Fibroblast of the aortic adventitia (primary cell): ENCODE measurements around the gene MBD3. TPM values are rescaled to one million over a fixed set of nuclear protein-coding genes. Genes with fewer than 3 reads are reported as not detected.
"Not testable (repeated sequence)": the region's sequence is repeated elsewhere in the genome, so short reads cannot be mapped to it uniquely, and the experiment has no call there.

ENCODE experiments used
- DNase-seq: peaks from one replicate; pipeline ENCODE4 v3.0.0-alpha.2; 2010; ENCODE audit warnings: low read depth
- H3K4me3 ChIP-seq: 2 replicates; pipeline ENCODE4 v1.5.1; 2011; ENCODE audit warnings: low read depth, mild to moderate bottlenecking, control low read depth, low read length, moderate library complexity
- total RNA-seq: library from RNA; depleted of rRNA; stranded (reverse); fragments of >200 nt; gene quantifications from 2 replicates; pipeline ENCODE4 v1.2.3, GENCODE V29; 2012; ENCODE audit warnings: low replicate concordance
- TF ChIP-seq, protein P1 (sequence below): IDR thresholded peaks from 2 replicates; pipeline ENCODE4 v1.5.1; 2011; ENCODE audit warnings: mild to moderate bottlenecking, low read length, control low read depth, inconsistent platforms; ENCODE audit not compliant: insufficient read depth

The MBD3 gene
- total RNA-seq, 1 donor: 66.3 TPM

DNA sequence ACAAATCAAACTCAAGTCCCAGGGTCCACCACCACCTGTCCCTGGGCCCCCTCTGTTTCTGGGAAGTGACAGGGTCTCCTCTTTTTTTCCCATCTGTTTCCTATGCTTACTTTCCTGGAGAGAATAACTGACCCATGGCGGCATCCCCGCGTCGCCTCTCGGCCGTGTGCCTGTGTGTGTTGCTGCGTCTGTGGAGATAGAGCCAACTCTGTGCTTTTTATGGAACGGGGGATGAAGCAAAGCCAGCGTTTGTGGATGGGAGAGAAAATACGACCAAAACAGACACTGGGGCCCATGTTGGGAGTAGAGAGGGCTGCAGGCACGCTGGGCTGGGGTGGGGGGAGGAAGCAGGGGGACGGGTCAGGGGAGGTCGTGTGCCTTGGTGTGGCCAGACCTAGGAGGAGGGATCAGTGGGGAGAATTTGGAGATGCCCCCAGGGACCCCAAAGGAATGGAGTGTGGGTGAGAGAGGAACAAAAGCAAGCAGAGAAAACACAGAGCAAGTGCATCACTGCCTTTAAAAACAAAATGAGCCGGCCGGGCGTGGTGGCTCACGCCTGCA lies 52.2 kb downstream of the MBD3 start:
- no peak overlapping the region for H3K4me3 ChIP-seq
- peak; percentile 2 for DNase-seq
- TF ChIP-seq, protein P1, sequence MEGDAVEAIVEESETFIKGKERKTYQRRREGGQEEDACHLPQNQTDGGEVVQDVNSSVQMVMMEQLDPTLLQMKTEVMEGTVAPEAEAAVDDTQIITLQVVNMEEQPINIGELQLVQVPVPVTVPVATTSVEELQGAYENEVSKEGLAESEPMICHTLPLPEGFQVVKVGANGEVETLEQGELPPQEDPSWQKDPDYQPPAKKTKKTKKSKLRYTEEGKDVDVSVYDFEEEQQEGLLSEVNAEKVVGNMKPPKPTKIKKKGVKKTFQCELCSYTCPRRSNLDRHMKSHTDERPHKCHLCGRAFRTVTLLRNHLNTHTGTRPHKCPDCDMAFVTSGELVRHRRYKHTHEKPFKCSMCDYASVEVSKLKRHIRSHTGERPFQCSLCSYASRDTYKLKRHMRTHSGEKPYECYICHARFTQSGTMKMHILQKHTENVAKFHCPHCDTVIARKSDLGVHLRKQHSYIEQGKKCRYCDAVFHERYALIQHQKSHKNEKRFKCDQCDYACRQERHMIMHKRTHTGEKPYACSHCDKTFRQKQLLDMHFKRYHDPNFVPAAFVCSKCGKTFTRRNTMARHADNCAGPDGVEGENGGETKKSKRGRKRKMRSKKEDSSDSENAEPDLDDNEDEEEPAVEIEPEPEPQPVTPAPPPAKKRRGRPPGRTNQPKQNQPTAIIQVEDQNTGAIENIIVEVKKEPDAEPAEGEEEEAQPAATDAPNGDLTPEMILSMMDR: no peak

DNA sequence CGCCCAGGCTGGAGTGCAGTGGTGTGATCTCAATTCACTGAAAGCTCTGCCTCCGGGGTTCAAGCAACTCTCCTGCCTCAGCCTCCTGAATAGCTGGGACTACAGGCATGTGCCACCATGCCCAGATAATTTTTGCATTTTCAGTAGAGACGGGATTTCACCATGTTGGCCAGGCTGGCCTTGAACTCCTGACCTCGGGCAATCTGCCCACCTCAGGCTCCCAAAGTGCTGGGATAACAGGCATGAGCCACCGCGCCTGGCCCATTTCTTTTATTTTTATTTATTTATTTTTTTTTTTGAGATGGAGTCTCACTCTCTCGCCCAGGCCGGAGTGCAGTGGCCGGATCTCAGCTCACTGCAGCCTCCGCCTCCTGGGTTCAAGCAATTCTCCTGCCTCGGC lies 52.9 kb downstream of the MBD3 start:
- not testable (repeated sequence) for H3K4me3 ChIP-seq, DNase-seq

DNA sequence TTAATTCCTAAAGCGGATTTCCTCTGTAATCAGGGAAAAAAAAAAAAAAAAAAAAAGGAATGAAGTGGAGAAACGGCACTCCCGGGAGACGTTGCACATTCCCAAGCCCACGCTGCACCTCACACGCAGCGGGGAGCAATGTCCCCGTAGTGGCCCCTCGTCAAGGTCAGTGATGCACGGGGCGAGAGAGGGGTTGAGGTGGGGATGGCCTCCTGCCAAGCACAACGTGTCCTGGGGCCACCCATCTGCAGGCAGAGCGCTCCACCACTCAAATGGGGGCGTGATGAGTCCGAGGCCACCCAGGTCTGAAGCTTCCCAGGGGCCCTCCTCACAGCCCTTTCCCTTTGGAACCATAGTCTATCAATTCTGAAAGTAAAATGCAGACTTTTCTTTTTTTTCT lies 53.7 kb downstream of the MBD3 start:
- TF ChIP-seq, protein P1: no peak
- DNase-seq: no peak
- no peak overlapping the region for H3K4me3 ChIP-seq

DNA sequence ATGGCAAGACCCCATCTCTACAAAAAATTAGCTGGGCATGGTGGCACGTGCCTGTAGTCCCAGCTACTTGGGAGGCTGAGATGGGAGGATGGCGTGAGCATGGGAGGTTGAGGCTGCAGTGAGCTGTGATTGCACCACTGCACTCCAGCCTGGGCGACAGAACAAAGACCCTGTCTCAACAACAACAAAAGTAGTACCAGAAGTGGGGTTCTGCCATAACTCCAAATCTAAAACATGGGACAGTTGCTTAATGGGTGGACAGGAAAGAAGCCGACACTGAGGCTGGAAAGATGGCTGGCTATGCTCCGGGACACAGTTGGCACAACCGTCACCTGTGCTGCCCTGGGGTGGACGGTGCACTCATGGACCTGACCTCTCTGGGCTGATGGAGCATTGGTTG lies 57.0 kb downstream of the MBD3 start:
- not testable (repeated sequence) for DNase-seq, H3K4me3 ChIP-seq

DNA sequence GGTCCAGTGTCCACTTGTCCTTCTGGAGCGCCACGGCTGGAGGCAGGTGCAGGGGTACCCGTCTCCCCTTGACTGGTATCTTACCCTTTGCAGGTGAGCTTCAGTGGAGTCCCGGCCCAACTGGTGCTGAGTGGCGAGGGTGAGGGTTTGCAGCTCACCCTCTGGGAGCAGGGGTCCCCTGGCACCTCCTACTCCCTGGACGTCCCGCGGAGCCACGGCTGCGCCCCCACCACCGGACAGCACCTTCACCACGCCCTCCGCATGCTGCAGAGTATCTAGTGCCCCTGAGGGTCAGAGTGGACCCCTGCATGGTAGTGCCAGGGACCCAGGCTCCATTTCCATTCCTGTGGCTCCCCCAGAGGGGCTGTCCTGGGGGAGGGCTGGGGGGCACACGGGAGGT lies 57.7 kb downstream of the MBD3 start:
- no peak for DNase-seq
- no peak overlapping the region for H3K4me3 ChIP-seq
- TF ChIP-seq, protein P1: no peak

DNA sequence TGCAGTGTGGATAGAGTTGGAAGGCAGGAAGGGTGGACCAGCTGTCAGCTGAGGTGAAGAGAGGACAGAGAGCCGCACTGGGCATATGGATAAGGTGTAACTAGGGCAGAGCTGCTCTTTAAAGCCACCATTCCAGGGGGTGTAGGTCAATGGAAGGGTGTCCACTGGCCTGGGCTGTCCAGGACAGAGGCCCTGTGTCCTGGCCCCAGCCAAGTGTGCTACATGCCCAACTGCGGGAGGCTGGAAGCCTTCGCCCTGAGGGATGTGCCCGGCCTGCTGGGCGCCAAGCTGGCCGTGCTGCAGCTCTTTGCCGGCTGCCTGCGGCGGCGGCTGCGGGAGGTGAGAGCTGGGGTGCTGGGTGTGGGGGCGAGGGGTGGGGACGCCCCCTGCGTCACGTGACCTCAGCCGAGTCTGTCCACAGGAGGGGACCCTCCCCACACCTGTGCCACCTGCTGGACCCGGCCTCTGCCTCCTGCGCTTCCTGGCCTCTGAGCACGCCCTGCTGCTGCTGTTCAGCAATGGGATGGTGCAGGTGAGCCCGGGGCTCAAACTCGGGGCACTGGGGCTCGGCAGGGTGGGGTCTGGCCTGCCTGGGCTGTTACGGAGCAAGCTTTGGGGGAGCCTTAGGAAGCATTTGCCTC lies 59.0 kb downstream of the MBD3 start:
- H3K4me3 ChIP-seq: no peak overlapping the region
- no peak for DNase-seq
- TF ChIP-seq, protein P1: no peak

DNA sequence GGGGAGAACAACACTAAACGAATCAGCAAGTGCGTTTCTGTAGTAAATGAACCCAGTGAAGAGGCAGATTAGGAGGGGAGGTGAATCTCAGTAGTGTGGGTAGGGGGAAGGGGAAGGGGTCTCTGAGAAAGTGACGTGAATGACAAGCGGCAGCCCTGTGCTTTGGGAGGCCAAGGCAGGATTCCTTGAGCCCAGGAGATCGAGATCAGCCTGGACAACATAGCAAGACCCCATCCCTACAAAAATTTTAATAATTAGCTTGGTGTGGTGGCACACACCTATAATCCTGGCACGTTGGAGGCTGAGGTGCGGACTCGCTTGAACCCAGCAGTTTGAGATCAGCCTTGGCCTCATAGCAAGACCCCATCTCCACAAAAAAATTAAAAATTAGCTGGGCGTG lies 60.7 kb downstream of the MBD3 start:
- TF ChIP-seq, protein P1: no peak
- H3K4me3 ChIP-seq: no peak overlapping the region
- DNase-seq: no peak

DNA sequence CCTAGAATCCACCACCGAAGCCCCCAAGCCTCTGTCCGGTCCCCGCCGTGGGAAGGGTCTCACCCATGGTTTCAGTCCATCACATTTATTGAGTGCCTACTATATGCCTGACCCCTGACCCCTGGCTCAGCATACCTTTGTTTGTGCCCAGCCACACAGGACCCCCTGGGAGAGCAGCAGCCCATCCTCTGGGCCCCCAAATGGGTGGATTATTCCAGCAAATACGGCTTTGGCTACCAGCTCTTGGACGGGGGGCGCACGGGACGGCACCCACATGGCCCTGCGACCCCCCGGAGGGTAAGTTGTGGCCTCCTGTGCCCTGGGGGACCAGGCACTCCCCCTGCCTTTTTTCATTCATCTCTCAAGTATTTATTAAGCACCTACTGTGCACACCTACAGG lies 61.1 kb downstream of the MBD3 start:
- no peak for DNase-seq
- TF ChIP-seq, protein P1: no peak
- no peak overlapping the region for H3K4me3 ChIP-seq

DNA sequence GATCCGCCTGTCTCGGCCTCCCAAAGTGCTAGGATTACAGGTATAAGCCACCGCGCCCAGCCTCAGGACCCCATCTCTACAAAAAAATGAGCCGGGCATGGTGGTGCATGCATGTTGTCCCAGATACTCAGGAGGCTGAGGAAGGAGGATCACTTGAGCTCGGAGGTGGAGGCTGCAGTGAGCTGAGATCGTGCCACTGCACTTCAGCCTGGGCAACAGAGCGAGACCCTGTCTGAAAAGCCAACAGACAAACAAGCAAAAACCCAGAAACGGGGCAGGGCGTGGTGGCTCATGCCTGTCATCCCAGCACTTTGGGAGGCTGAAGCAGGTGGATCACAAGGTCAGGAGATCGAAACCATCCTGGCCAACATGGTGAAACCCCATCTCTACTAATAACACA lies 61.8 kb downstream of the MBD3 start:
- not testable (repeated sequence) for H3K4me3 ChIP-seq, DNase-seq
